Limb (tissue), 2 donors: ENCODE results near the gene LIMA1.

ENCODE experiments used
- DNase-seq, 2 donors: peaks; one replicate each; pipeline ENCODE4 v3.0.0-alpha.2; 2016; ENCODE audit errors: extremely low spot score in 2 of 2

The LIMA1 gene

DNA sequence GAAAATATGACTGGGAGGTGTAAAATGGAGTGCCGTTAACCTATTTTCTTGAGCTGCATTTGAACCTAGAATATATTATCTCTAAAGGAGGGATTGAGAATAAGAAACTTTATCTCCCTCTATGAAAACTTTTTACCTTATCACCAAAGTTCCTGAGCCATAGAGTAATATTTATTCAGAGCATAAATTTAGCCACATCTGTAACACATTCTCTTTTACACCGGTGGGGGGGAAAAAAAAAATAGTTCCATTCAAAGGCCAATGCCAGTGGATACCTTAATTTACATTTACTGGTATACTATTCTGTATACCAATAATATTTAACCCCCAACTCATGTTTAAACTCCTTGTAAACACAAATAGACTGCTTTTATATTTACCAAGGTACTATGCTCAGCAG lies 137.9 kb downstream of the LIMA1 start:
- DNase-seq = no peak

DNA sequence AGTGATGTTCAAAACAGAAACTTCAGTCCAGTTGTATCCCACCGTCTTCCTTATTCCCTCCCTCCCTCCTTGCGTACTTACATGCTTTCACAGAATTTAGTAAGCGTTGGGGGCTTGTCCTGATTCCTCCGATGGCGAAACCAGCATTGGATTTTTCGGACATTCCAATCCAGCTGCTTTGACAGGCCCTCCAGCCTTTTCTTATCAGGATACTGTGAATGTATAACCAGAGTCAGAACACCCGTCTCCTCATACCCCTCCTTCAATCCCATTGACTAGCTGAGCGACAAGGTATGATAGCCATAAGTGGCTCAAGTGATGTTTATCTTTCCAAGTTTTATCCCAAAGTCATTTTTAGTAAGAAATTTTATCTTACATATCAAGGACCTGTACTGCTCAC lies 140.3 kb downstream of the LIMA1 start:
- DNase-seq = no peak

DNA sequence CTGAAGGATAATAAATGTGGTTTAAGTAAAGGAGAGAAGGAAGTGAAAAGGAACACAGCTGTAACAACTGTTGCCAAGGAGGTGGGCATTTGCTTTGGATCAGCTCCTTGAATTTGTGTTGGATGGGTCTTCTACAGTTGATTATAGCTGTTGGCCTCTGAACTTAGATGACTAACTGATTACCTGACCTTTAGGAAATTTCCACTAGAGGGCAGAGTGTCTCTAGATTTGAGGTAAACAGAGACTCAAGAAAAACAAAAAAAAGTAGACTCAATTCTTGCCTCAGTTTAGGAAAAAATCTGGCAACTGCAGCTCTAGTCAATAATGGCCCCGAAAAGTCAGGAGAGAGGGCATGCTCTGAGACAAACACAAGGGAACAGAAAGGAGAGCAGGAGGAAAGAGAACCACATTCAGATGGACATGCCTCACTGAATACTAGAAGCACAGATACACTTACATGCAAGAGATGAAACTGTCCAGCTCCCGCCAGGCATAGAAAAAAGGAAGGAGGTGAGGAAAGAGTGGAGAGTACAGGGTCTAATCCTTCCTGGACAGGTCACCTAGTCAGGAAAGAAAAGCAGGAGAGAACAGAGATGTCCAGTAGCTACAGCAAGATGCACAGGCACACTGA lies 150.7 kb downstream of the LIMA1 start:
- no peak for DNase-seq

DNA sequence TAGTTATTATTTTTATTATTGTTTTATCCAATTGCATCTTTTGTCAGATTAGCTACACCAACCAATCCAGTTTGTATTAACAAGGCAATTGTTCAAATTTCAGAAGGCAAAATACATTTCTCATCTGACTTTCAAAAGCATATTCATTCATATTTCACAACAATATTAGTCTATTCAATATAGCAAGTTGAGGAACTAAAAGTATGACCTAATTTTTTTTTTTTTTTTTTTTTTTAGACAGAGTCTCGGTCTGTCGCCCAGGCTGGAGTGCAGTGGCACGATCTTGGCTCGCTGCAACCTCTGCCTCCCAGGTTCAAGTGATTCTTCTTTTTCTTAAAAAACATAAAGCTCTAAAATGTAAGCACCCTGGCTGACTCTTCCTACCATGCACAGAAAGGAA lies 154.0 kb downstream of the LIMA1 start:
- DNase-seq = no peak

DNA sequence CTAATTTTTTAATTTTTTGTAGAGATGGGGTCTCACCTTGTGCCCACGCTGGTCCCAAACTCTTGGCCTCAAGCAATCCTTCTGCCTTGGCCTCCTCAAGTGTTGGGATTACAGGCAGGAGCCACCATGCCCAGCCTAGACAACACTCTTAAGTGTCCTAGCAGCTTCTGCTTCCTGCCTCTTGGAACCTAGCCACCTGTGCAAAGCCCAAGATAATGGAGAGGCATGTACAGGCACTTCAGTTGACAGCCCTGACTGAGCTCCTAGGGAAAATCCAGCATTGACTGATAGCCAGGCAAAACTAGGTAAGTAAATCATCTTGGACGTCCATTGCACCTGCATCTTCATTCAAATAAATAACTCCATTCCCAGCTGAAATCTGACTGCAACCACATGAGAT lies 155.8 kb downstream of the LIMA1 start:
- DNase-seq = no peak
